ENCODE data around the gene ATP13A1.
"Not testable (repeated sequence)": the region's sequence is repeated elsewhere in the genome, so short reads cannot be mapped to it uniquely, and the experiment has no call there.

ATP13A1 gene

GRCh38 chr19:19663256-19664120 lies at the start of gene ATP13A1:
Gene ATP13A1 (minus strand): TSS chr19:19663676. CDS start chr19:19663666, 10 bp downstream.
- peak; percentile 98 for DNase-seq (ENCODE audit: low read depth, low spot score)

GRCh38 chr19:19711934-19712828 lies 48.7 kb upstream of the ATP13A1 start:
- no peak for DNase-seq (ENCODE audit: low read depth, low spot score)

- DNase-seq (ENCODE audit: low read depth, low spot score) = no peak
Observed at GRCh38 chr19:19711306-19711933, 47.9 kb upstream of the ATP13A1 start.

GRCh38 chr19:19710506-19710905 lies 47.0 kb upstream of the ATP13A1 start:
- DNase-seq (ENCODE audit: low read depth, low spot score) = no peak

GRCh38 chr19:19704836-19705235 lies 41.4 kb upstream of the ATP13A1 start:
- no peak for DNase-seq (ENCODE audit: low read depth, low spot score)

GRCh38 chr19:19700493-19700892 lies 37.0 kb upstream of the ATP13A1 start:
- DNase-seq (ENCODE audit: low read depth, low spot score) = not testable (repeated sequence)

- DNase-seq (ENCODE audit: low read depth, low spot score) = no peak
Observed at GRCh38 chr19:19697589-19697988, 34.1 kb upstream of the ATP13A1 start.

- no peak for DNase-seq (ENCODE audit: low read depth, low spot score)
Observed at GRCh38 chr19:19696386-19696785, 32.9 kb upstream of the ATP13A1 start.

- no peak for DNase-seq (ENCODE audit: low read depth, low spot score)
Observed at GRCh38 chr19:19691683-19692082, 28.2 kb upstream of the ATP13A1 start.

GRCh38 chr19:19689023-19689422 lies 25.5 kb upstream of the ATP13A1 start:
- DNase-seq (ENCODE audit: low read depth, low spot score) = not testable (repeated sequence)

- no peak for DNase-seq (ENCODE audit: low read depth, low spot score)
Observed at GRCh38 chr19:19687090-19687489, 23.6 kb upstream of the ATP13A1 start.

- no peak for DNase-seq (ENCODE audit: low read depth, low spot score)
Observed at GRCh38 chr19:19686580-19686979, 23.1 kb upstream of the ATP13A1 start.

- DNase-seq (ENCODE audit: low read depth, low spot score) = not testable (repeated sequence)
Observed at GRCh38 chr19:19686119-19686518, 22.6 kb upstream of the ATP13A1 start.

- DNase-seq (ENCODE audit: low read depth, low spot score) = no peak
Observed at GRCh38 chr19:19679176-19680073, 15.9 kb upstream of the ATP13A1 start.

GRCh38 chr19:19677579-19677978 lies 14.1 kb upstream of the ATP13A1 start:
- DNase-seq (ENCODE audit: low read depth, low spot score) = no peak

GRCh38 chr19:19674315-19674714 lies 10.8 kb upstream of the ATP13A1 start:
- DNase-seq (ENCODE audit: low read depth, low spot score) = no peak

- no peak for DNase-seq (ENCODE audit: low read depth, low spot score)
Observed at GRCh38 chr19:19672816-19673215, 9.3 kb upstream of the ATP13A1 start.

- DNase-seq (ENCODE audit: low read depth, low spot score) = no peak
Observed at GRCh38 chr19:19670070-19670551, 6.6 kb upstream of the ATP13A1 start.

- peak; percentile 95 for DNase-seq (ENCODE audit: low read depth, low spot score)
Observed at GRCh38 chr19:19668230-19669012, 4.9 kb upstream of the ATP13A1 start, which contains the start of gene ZNF101. Gene ZNF101 (plus strand): TSS chr19:19668839. CDS start chr19:19668964, 125 bp downstream.

Data from astrocyte of the hippocampus (primary cell).